Osteoblast (primary cell): ENCODE data around the gene LMAN2. TPM values are rescaled to one million over a fixed set of nuclear protein-coding genes. Genes with fewer than 3 reads are reported as not detected.
A peak's percentile ranks its signal among the peaks of the same experiment; 100 is the strongest.

ENCODE experiments used
- DNase-seq: peaks from one replicate; pipeline ENCODE4 v3.0.0; 2011; ENCODE audit warnings: low spot score, mixed read lengths; ENCODE audit not compliant: insufficient read length; ENCODE audit errors: missing footprints
- H2AFZ ChIP-seq: 2 replicates; pipeline ENCODE4 v1.6.0; 2011; ENCODE audit warnings: mild to moderate bottlenecking, low read length
- H3K27ac ChIP-seq: 2 replicates; pipeline ENCODE4 v1.5.1; 2011; ENCODE audit warnings: mild to moderate bottlenecking, low read depth, low read length, moderate library complexity
- H3K27me3 ChIP-seq: 2 replicates; pipeline ENCODE4 v1.6.0; 2012; ENCODE audit warnings: mild to moderate bottlenecking, control low read depth, inconsistent platforms, low read length, moderate library complexity; ENCODE audit not compliant: insufficient read depth
- H3K36me3 ChIP-seq: 2 replicates; pipeline ENCODE4 v1.5.1; 2011; ENCODE audit warnings: mild to moderate bottlenecking, low read length, control low read depth, moderate library complexity; ENCODE audit not compliant: insufficient read depth
- H3K4me1 ChIP-seq: 2 replicates; pipeline ENCODE4 v1.5.1; 2011; ENCODE audit warnings: mild to moderate bottlenecking, low read length, control low read depth, moderate library complexity; ENCODE audit not compliant: insufficient read depth
- H3K4me2 ChIP-seq: 2 replicates; pipeline ENCODE4 v1.6.0; 2011; ENCODE audit warnings: mild to moderate bottlenecking, low read length; ENCODE audit not compliant: insufficient read depth
- H3K4me3 ChIP-seq: fragments of 200-600 bp; sonication (generic); 3 replicates; pipeline ENCODE4 v1.5.1; 2012; ENCODE audit warnings: mild to moderate bottlenecking, low read length, inconsistent platforms; ENCODE audit not compliant: insufficient read depth
- H3K79me2 ChIP-seq: 2 replicates; pipeline ENCODE4 v1.6.0; 2012; ENCODE audit warnings: mild to moderate bottlenecking, low read length, control low read depth, inconsistent platforms; ENCODE audit not compliant: insufficient read depth
- H3K9me3 ChIP-seq: 2 replicates; pipeline ENCODE4 v1.5.1; 2011; ENCODE audit warnings: low read depth, low read length, control low read depth
- H4K20me1 ChIP-seq: 2 replicates; pipeline ENCODE4 v1.6.0; 2012; ENCODE audit warnings: mild to moderate bottlenecking, low read length, control low read depth; ENCODE audit not compliant: insufficient read depth
- CTCF ChIP-seq: IDR thresholded peaks from 2 replicates; pipeline ENCODE4 v1.5.1; 2011; ENCODE audit warnings: mild to moderate bottlenecking, low read depth, low read length, moderate library complexity; ENCODE audit errors: extremely low read depth
- total RNA-seq: library from RNA; depleted of rRNA; stranded (reverse); fragments of >200 nt; gene quantifications from 2 replicates; pipeline ENCODE4 v1.2.3, GENCODE V29; 2012

LMAN2 gene
- total RNA-seq, 1 donor = 356 TPM

- no peak for TF ChIP-seq CTCF
Observed at GRCh38 chr5:177388521-177389052, 37.1 kb upstream of the LMAN2 start.

GRCh38 chr5:177387405-177387804 is 35.9 kb upstream of the LMAN2 start:
- Histone ChIP-seq H3K9me3 (no peaks in the 10 kb centered on the region), H3K27me3 (peaks cover 31% of the 10 kb centered on the region), H3K4me2 (no peak overlapping the region), H3K4me3 (no peak overlapping the region), H3K79me2 (no peaks in the 10 kb centered on the region), H4K20me1 (peaks cover 4% of the 10 kb centered on the region), H3K36me3 (no peaks in the 10 kb centered on the region), H3K4me1 (peaks cover 18% of the 10 kb centered on the region), H2AFZ (no peak overlapping the region), H3K27ac (no peak overlapping the region)
- no peak for DNase-seq
- no peak for TF ChIP-seq CTCF

More at GRCh38 chr5:177388521-177389052, 37.1 kb upstream of the LMAN2 start:
- Histone ChIP-seq H3K4me2 (peak overlapping the region; percentile 68), H3K4me1 (peaks cover 18% of the 10 kb centered on the region), H2AFZ (no peak overlapping the region), H3K27ac (peak overlapping the region; percentile 40), H3K4me3 (no peak overlapping the region), H3K36me3 (no peaks in the 10 kb centered on the region), H3K79me2 (no peaks in the 10 kb centered on the region), H3K9me3 (no peaks in the 10 kb centered on the region), H4K20me1 (peaks cover 4% of the 10 kb centered on the region), H3K27me3 (peaks cover 21% of the 10 kb centered on the region)
- no peak for DNase-seq

- Histone ChIP-seq H3K4me2 (no peak overlapping the region), H3K4me3 (no peak overlapping the region), H3K36me3 (no peaks in the 10 kb centered on the region), H3K79me2 (no peaks in the 10 kb centered on the region), H3K27me3 (peaks cover 31% of the 10 kb centered on the region), H3K4me1 (peaks cover 18% of the 10 kb centered on the region), H3K9me3 (no peaks in the 10 kb centered on the region), H2AFZ (no peak overlapping the region), H3K27ac (no peak overlapping the region), H4K20me1 (peaks cover 4% of the 10 kb centered on the region)
- no peak for TF ChIP-seq CTCF
- DNase-seq = no peak
Observed at GRCh38 chr5:177386542-177386941, 35.1 kb upstream of the LMAN2 start.

- H4K20me1 ChIP-seq = peaks cover 4% of the 10 kb centered on the region
- TF ChIP-seq CTCF = no peak
Observed at GRCh38 chr5:177385720-177386119, 34.3 kb upstream of the LMAN2 start.

More at GRCh38 chr5:177385720-177386119, 34.3 kb upstream of the LMAN2 start:
- Histone ChIP-seq H3K4me2 (no peak overlapping the region), H3K27me3 (peaks cover 31% of the 10 kb centered on the region), H3K4me1 (peaks cover 18% of the 10 kb centered on the region), H3K36me3 (no peaks in the 10 kb centered on the region), H3K79me2 (no peaks in the 10 kb centered on the region), H3K9me3 (no peaks in the 10 kb centered on the region), H3K4me3 (no peak overlapping the region), H3K27ac (no peak overlapping the region), H2AFZ (no peak overlapping the region)
- DNase-seq = no peak
